Panc1 (cell line): ENCODE measurements around the gene ACOX3. TPM values are rescaled to one million over a fixed set of nuclear protein-coding genes. Genes with fewer than 3 reads are reported as not detected.

ENCODE experiments used
- ATAC-seq: fragments of 200-7000 bp; cut with Tn5 transposase; 2 replicates; pipeline ENCODE4 v1.9.1; 2020; ENCODE audit warnings: mild to moderate bottlenecking, moderate library complexity
- BruUV-seq: library from RNA; stranded (reverse); fragments of 400-500 nt; replicated peaks from 2 replicates; lab custom pipeline; 2021; lab: Mats Ljungman, UMichigan
- CTCF ChIA-PET: fragments of 300-600 bp; sonication (Branson Sonifier 250); formaldehyde crosslinking; loops from one replicate; lab custom pipeline; 2022; ENCODE audit warnings: antibody characterized with exemption; lab: Charles Lee
- POLR2A ChIA-PET: fragments of 300-600 bp; sonication (Branson Sonifier 250); formaldehyde crosslinking; loops from one replicate; lab custom pipeline; 2022; ENCODE audit warnings: antibody characterized with exemption; lab: Charles Lee
- DNase-seq: peaks from one replicate; pipeline ENCODE4 v3.0.0-alpha.2; 2010; ENCODE audit warnings: low read depth, low spot score
- H3K27ac ChIP-seq: 2 replicates; pipeline ENCODE4 v1.5.1; 2011; ENCODE audit warnings: mild to moderate bottlenecking, low read length, inconsistent platforms
- H3K27me3 ChIP-seq: fragments of 200-500 bp; sonication (Bioruptor generic); 2 replicates; pipeline ENCODE4 v1.6.0; 2014; ENCODE audit warnings: low read length, inconsistent platforms; ENCODE audit not compliant: control insufficient read depth, insufficient read depth
- H3K36me3 ChIP-seq: fragments of 200-500 bp; sonication (Bioruptor generic); 2 replicates; pipeline ENCODE4 v1.5.1; 2014; ENCODE audit warnings: inconsistent platforms, mild to moderate bottlenecking, low read length, moderate library complexity; ENCODE audit not compliant: control insufficient read depth, insufficient read depth
- H3K4me1 ChIP-seq: 2 replicates; pipeline ENCODE4 v1.5.1; 2011; ENCODE audit warnings: inconsistent platforms, mild to moderate bottlenecking, low read length, moderate library complexity; ENCODE audit not compliant: control insufficient read depth, insufficient read depth
- H3K4me3 ChIP-seq, 2 experiments: 2 replicates each; pipeline ENCODE4 v1.5.1; 2011 to 2012; ENCODE audit warnings: low read depth in 2 of 2, low read length in 2 of 2, mild to moderate bottlenecking in 2 of 2, inconsistent platforms in 1 of 2, moderate library complexity in 1 of 2
- H3K9me3 ChIP-seq: fragments of 200-500 bp; sonication (Bioruptor generic); 2 replicates; pipeline ENCODE4 v1.5.1; 2014; ENCODE audit warnings: low read depth, mild to moderate bottlenecking, inconsistent platforms, low read length, moderate library complexity; ENCODE audit not compliant: control insufficient read depth, insufficient read depth
- POLR2AphosphoS5 ChIP-seq: IDR thresholded peaks from 2 replicates; pipeline ENCODE4 v1.6.1; 2012; ENCODE audit warnings: mild to moderate bottlenecking, low read depth, low read length, moderate library complexity
- SIN3A ChIP-seq: IDR thresholded peaks from 2 replicates; pipeline ENCODE4 v1.6.1; 2012; ENCODE audit warnings: low read depth, mild to moderate bottlenecking, low read length, moderate library complexity, borderline replicate concordance; ENCODE audit not compliant: insufficient read depth
- TCF7L2 ChIP-seq: IDR thresholded peaks from 2 replicates; pipeline ENCODE4 v1.6.1; 2011; ENCODE audit warnings: mild to moderate bottlenecking, low read depth, low read length, inconsistent platforms
- in situ Hi-C: cut with HindIII; loops from 2 replicates; pipeline ENCODE4 v1.10.0; 2016; ENCODE audit warnings: low sequenced_read_pairs, low pct_unique_long_range_greater_than_20kb
- intact Hi-C: fragments of 100-400 bp; cut with micrococcal nuclease; formaldehyde crosslinking; loops from one replicate; pipeline ENCODE4 v1.10.0; 2022; ENCODE audit not compliant: unreplicated experiment
- total RNA-seq: library from RNA; stranded (reverse); gene quantifications from one replicate; pipeline ENCODE4 v1.2.1, GENCODE V29; 2021; ENCODE audit not compliant: unreplicated experiment
- TF ChIP-seq, protein P1 (sequence below): fragments of 450-650 bp; IDR thresholded peaks from 2 replicates; pipeline ENCODE4 v1.5.1; 2017; ENCODE audit warnings: mild to moderate bottlenecking
- TF ChIP-seq, protein P2 (sequence below), 2 experiments: IDR thresholded peaks; 2 replicates each; pipeline ENCODE4 v1.6.1; 2011 to 2012; ENCODE audit warnings: low read depth in 2 of 2, control low read depth in 1 of 2, low read length in 1 of 2, mild to moderate bottlenecking in 1 of 2, moderate library complexity in 1 of 2; ENCODE audit not compliant: insufficient read depth in 1 of 2

The ACOX3 gene
- total RNA-seq, 1 experiment from 2014 or later, result 15.4 TPM

DNA sequence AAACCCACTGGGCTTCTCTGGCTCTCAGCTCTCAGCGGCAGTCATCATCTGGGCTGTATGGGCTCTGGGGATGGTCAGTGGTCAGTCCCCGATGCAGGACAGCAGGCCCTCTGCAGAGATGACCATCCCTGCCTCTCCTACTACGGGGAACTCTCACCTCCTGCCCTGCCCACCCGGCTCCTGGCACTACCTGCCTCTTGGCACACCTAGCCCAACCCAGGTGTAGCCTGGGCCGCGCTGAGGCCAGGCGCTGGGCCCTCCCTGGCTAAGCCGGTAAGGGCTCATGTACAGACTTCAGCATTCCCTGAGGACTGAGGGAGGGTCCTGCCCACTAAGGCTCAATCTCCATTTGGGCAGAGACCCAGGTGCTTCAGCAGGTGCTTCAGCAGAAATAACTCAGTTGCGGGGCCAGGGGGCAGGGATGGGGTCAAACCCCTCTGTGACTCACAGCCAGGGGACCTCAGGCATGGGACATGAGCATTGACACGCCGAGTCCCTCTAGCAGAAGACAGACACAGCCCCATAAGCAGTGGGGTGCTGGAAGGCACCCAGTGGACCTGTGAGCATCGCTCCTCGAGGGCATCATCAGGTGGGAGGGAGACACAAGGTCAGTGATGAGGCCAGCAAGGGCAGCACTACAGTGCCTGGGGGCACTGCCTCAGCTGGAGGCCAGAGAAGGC, 71.0 kb downstream of the ACOX3 start:
- CTCF ChIA-PET, result no interaction called here
- Histone ChIP-seq H3K27ac (no peak overlapping the region), H3K27me3 (no peaks in the 10 kb centered on the region), H3K36me3 (no peaks in the 10 kb centered on the region), H3K4me1 (no peaks in the 10 kb centered on the region), H3K4me3 (no peak overlapping the region), H3K9me3 (no peaks in the 10 kb centered on the region)
- ATAC-seq, result no peak
- BruUV-seq, result no TSS peak
- POLR2A ChIA-PET, result no interaction called here
- DNase-seq, result no peak
- intact Hi-C loops (no loop called here), in situ Hi-C loops (no loop called here)
- TF ChIP-seq SIN3A, result no peak
- TF ChIP-seq POLR2AphosphoS5, result no peak
- TF ChIP-seq TCF7L2, result no peak

DNA sequence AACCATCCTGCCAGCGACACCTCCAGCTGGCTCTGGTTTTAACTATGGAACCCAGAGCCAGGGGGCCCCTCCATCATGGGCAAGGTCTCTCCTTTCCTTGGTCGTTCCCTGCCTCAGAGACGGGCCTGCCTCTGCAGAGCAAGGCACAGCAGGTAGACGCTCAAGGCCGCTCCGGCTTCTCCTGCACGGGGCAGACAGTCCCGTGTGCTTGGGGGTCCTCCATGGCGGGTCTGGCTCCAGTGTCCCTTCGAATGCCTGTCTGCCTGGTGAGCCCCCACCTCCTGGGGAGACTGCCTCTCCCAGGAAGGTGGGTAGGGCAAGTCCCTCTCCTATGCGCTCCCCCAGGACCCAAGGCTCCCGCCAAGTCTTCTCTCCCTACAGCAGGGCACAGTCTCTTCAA, 71.5 kb downstream of the ACOX3 start:
- no peak overlapping the region for H3K27ac ChIP-seq
- ChIA-PET CTCF (no interaction called here), POLR2A (no interaction called here)
- BruUV-seq, result no TSS peak
- no peaks in the 10 kb centered on the region for H3K4me1 ChIP-seq
- no peaks in the 10 kb centered on the region for H3K36me3 ChIP-seq
- no peak overlapping the region for H3K4me3 ChIP-seq
- TF ChIP-seq POLR2AphosphoS5 (no peak), TCF7L2 (no peak), SIN3A (no peak)
- TF ChIP-seq, protein P1, sequence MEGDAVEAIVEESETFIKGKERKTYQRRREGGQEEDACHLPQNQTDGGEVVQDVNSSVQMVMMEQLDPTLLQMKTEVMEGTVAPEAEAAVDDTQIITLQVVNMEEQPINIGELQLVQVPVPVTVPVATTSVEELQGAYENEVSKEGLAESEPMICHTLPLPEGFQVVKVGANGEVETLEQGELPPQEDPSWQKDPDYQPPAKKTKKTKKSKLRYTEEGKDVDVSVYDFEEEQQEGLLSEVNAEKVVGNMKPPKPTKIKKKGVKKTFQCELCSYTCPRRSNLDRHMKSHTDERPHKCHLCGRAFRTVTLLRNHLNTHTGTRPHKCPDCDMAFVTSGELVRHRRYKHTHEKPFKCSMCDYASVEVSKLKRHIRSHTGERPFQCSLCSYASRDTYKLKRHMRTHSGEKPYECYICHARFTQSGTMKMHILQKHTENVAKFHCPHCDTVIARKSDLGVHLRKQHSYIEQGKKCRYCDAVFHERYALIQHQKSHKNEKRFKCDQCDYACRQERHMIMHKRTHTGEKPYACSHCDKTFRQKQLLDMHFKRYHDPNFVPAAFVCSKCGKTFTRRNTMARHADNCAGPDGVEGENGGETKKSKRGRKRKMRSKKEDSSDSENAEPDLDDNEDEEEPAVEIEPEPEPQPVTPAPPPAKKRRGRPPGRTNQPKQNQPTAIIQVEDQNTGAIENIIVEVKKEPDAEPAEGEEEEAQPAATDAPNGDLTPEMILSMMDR, result no peak
- TF ChIP-seq, protein P2, sequence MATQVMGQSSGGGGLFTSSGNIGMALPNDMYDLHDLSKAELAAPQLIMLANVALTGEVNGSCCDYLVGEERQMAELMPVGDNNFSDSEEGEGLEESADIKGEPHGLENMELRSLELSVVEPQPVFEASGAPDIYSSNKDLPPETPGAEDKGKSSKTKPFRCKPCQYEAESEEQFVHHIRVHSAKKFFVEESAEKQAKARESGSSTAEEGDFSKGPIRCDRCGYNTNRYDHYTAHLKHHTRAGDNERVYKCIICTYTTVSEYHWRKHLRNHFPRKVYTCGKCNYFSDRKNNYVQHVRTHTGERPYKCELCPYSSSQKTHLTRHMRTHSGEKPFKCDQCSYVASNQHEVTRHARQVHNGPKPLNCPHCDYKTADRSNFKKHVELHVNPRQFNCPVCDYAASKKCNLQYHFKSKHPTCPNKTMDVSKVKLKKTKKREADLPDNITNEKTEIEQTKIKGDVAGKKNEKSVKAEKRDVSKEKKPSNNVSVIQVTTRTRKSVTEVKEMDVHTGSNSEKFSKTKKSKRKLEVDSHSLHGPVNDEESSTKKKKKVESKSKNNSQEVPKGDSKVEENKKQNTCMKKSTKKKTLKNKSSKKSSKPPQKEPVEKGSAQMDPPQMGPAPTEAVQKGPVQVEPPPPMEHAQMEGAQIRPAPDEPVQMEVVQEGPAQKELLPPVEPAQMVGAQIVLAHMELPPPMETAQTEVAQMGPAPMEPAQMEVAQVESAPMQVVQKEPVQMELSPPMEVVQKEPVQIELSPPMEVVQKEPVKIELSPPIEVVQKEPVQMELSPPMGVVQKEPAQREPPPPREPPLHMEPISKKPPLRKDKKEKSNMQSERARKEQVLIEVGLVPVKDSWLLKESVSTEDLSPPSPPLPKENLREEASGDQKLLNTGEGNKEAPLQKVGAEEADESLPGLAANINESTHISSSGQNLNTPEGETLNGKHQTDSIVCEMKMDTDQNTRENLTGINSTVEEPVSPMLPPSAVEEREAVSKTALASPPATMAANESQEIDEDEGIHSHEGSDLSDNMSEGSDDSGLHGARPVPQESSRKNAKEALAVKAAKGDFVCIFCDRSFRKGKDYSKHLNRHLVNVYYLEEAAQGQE (IDR thresholded peaks at IDR 0.05; ENCODE audit: insufficient read depth in 1 of 2, low read depth in 2 of 2, low read length in 1 of 2), result no peak
- H3K27me3 ChIP-seq, result no peaks in the 10 kb centered on the region
- DNase-seq, result no peak
- intact Hi-C loops, result no loop called here
- ATAC-seq, result no peak
- in situ Hi-C loops, result no loop called here
- H3K9me3 ChIP-seq, result no peaks in the 10 kb centered on the region

DNA sequence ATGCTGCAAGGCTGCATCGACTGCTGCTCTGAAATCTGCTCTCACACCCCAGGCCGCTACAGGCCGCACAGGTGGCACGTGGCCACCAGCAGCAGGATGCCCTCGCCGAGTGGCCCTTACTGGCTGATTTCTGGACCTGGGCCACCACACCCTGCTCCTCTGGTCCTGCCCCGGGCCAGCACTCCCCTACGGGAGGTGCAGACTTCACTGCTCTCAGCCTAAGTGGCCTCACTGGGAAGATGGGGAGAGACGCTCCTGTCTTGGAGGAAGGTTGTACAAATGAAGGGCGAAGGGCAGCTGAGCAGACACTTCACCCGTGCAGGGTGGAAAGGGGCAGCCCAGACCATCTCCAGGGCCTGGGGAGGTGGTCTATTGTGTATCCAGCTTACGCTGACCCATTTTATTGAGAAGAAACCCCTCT, 72.5 kb downstream of the ACOX3 start:
- no peak overlapping the region for H3K4me3 ChIP-seq
- no peaks in the 10 kb centered on the region for H3K27me3 ChIP-seq
- ATAC-seq, result no peak
- no peaks in the 10 kb centered on the region for H3K4me1 ChIP-seq
- POLR2A ChIA-PET, result no interaction called here
- no peak overlapping the region for H3K27ac ChIP-seq
- CTCF ChIA-PET, result interaction anchor here (0.6 kb wide), 1 partner anchor 47 kb away, joined by 3 read pairs; no protein-coding TSS in a partner anchor
- no TSS peak for BruUV-seq
- no peaks in the 10 kb centered on the region for H3K36me3 ChIP-seq
- TF ChIP-seq, protein P1, result no peak
- TF ChIP-seq, protein P2 (IDR thresholded peaks at IDR 0.05; ENCODE audit: insufficient read depth in 1 of 2, low read depth in 2 of 2, low read length in 1 of 2), result no peak
- no peak for TF ChIP-seq TCF7L2
- no peak for TF ChIP-seq SIN3A
- no peak for TF ChIP-seq POLR2AphosphoS5
- intact Hi-C loops (no loop called here), in situ Hi-C loops (no loop called here)
- no peaks in the 10 kb centered on the region for H3K9me3 ChIP-seq
- DNase-seq, result no peak
